Measurements from ENCODE around the gene L1CAM.

L1CAM gene

GRCh38 chrX:153865321-153865580 is 20.7 kb downstream of the L1CAM start:
- no peak overlapping the region for H3K4me3 ChIP-seq (ENCODE audit: control insufficient read depth, low read depth, low read length)
- DNase-seq (ENCODE audit: low read depth): no peak
- TF ChIP-seq CTCF (conservative IDR thresholded peaks at IDR 0.05; ENCODE audit: control insufficient read depth, insufficient read depth, low read depth, low read length): no peak

- TF ChIP-seq CTCF (conservative IDR thresholded peaks at IDR 0.05; ENCODE audit: control insufficient read depth, insufficient read depth, low read depth, low read length): no peak
- no peak for DNase-seq (ENCODE audit: low read depth)
- H3K4me3 ChIP-seq (ENCODE audit: control insufficient read depth, low read depth, low read length): no peak overlapping the region
Observed at GRCh38 chrX:153864561-153865320, 21.2 kb downstream of the L1CAM start.

- DNase-seq (ENCODE audit: low read depth): no peak
- TF ChIP-seq CTCF (conservative IDR thresholded peaks at IDR 0.05; ENCODE audit: control insufficient read depth, insufficient read depth, low read depth, low read length): no peak
- H3K4me3 ChIP-seq (ENCODE audit: control insufficient read depth, low read depth, low read length): no peak overlapping the region
Observed at GRCh38 chrX:153864101-153864500, 21.9 kb downstream of the L1CAM start.

- no peak overlapping the region for H3K4me3 ChIP-seq (ENCODE audit: control insufficient read depth, low read depth, low read length)
- DNase-seq (ENCODE audit: low read depth): no peak
- no peak for TF ChIP-seq CTCF (conservative IDR thresholded peaks at IDR 0.05; ENCODE audit: control insufficient read depth, insufficient read depth, low read depth, low read length)
Observed at GRCh38 chrX:153863251-153863991, 22.6 kb downstream of the L1CAM start.

GRCh38 chrX:153862369-153863250 is 23.4 kb downstream of the L1CAM start:
- no peak overlapping the region for H3K4me3 ChIP-seq (ENCODE audit: control insufficient read depth, low read depth, low read length)
- no peak for DNase-seq (ENCODE audit: low read depth)
- no peak for TF ChIP-seq CTCF (conservative IDR thresholded peaks at IDR 0.05; ENCODE audit: control insufficient read depth, insufficient read depth, low read depth, low read length)

- TF ChIP-seq CTCF (conservative IDR thresholded peaks at IDR 0.05; ENCODE audit: control insufficient read depth, insufficient read depth, low read depth, low read length): no peak
- H3K4me3 ChIP-seq (ENCODE audit: control insufficient read depth, low read depth, low read length): no peak overlapping the region
- DNase-seq (ENCODE audit: low read depth): no peak
Observed at GRCh38 chrX:153861733-153862310, 24.2 kb downstream of the L1CAM start.
